ENCODE data around the gene C22orf31. TPM values are rescaled to one million over a fixed set of nuclear protein-coding genes. Genes with fewer than 3 reads are reported as not detected.

The C22orf31 gene
- total RNA-seq, 1 experiment from 2014 or later, result not detected

DNA sequence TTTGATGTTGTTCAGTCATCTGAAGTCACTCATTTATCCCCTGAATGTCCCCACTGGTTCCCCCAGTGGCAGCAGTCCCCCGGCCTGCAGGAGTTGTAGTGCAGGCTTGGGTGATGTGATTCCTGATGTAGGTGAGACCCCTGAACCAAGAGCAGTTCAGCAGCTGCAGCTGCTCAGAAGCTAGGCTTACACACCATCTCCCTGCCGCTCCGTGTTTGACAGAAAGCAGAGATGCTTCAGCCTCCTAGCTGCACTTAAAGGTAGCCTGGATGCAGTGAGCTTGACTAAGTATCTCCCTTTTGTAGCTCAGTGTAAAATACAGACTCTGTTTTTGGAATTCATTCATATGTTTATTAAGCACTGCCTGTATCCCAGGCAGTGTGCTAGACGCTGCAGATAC is 47.3 kb downstream of the C22orf31 start:
- CTCF ChIA-PET, result no interaction called here
- TF ChIP-seq, protein P1, sequence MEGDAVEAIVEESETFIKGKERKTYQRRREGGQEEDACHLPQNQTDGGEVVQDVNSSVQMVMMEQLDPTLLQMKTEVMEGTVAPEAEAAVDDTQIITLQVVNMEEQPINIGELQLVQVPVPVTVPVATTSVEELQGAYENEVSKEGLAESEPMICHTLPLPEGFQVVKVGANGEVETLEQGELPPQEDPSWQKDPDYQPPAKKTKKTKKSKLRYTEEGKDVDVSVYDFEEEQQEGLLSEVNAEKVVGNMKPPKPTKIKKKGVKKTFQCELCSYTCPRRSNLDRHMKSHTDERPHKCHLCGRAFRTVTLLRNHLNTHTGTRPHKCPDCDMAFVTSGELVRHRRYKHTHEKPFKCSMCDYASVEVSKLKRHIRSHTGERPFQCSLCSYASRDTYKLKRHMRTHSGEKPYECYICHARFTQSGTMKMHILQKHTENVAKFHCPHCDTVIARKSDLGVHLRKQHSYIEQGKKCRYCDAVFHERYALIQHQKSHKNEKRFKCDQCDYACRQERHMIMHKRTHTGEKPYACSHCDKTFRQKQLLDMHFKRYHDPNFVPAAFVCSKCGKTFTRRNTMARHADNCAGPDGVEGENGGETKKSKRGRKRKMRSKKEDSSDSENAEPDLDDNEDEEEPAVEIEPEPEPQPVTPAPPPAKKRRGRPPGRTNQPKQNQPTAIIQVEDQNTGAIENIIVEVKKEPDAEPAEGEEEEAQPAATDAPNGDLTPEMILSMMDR (conservative IDR thresholded peaks at IDR 0.05; ENCODE audit: low read depth, low read length), result no peak
- no peak for TF ChIP-seq EZH2 (IDR thresholded peaks at IDR 0.05; ENCODE audit: borderline replicate concordance, low read depth, low read length, poor library complexity, severe bottlenecking)

DNA sequence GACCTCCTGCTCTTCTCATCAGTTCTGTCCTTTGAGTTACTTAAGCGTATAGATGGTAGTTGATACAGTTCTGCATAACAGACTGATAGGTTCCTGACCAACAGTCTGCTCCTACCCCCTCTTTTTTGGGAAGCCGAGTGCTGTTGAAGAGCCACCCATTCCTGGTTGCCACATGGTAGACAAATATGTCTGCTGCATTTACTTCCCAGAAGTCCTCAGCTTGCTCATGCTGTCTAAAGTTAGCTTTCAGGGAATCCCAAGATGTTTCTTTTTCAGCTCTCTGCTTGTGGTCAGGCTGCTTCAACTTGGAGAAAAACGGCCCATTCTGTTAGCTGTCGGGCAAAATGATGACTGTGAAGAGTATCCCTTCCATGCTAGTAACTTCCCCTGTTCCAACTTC is 48.7 kb downstream of the C22orf31 start:
- no peak for TF ChIP-seq EZH2 (IDR thresholded peaks at IDR 0.05; ENCODE audit: borderline replicate concordance, low read depth, low read length, poor library complexity, severe bottlenecking)
- TF ChIP-seq, protein P1 (conservative IDR thresholded peaks at IDR 0.05; ENCODE audit: low read depth, low read length), result no peak
- DNase-seq (ENCODE audit: low spot score), result no peak
- H3K36me3 ChIP-seq (ENCODE audit: insufficient read depth, low read length, poor library complexity, severe bottlenecking), result no peaks in the 10 kb centered on the region
- no peak overlapping the region for H3K4me3 ChIP-seq (ENCODE audit: low read depth, low read length, poor library complexity, severe bottlenecking)
- POLR2A ChIA-PET (ENCODE audit: low non-redundant PET), result no interaction called here
- BruUV-seq (replicated peaks), result no TSS peak
- H3K4me1 ChIP-seq (ENCODE audit: insufficient read depth, low read length, poor library complexity, severe bottlenecking), result no peaks in the 10 kb centered on the region
- intact Hi-C loops (cut with micrococcal nuclease; ENCODE audit: unreplicated experiment), result no loop called here
- H3K27ac ChIP-seq (ENCODE audit: low read depth, low read length, poor library complexity, severe bottlenecking), result no peak overlapping the region
- CTCF ChIA-PET, result no interaction called here
- no peaks in the 10 kb centered on the region for H3K27me3 ChIP-seq (replicated peaks; ENCODE audit: insufficient read depth, low read depth, low read length, poor library complexity)
- H3K9me3 ChIP-seq (ENCODE audit: low read depth, low read length, poor library complexity, severe bottlenecking), result no peaks in the 10 kb centered on the region

More for the DNA sequence above, 47.3 kb downstream of the C22orf31 start:
- Histone ChIP-seq H3K36me3 (ENCODE audit: insufficient read depth, low read length, poor library complexity, severe bottlenecking) (no peaks in the 10 kb centered on the region), H3K4me1 (ENCODE audit: insufficient read depth, low read length, poor library complexity, severe bottlenecking) (no peaks in the 10 kb centered on the region), H3K27ac (ENCODE audit: low read depth, low read length, poor library complexity, severe bottlenecking) (no peak overlapping the region), H3K27me3 (replicated peaks; ENCODE audit: insufficient read depth, low read depth, low read length, poor library complexity) (no peaks in the 10 kb centered on the region), H3K9me3 (ENCODE audit: low read depth, low read length, poor library complexity, severe bottlenecking) (no peaks in the 10 kb centered on the region), H3K4me3 (ENCODE audit: low read depth, low read length, poor library complexity, severe bottlenecking) (no peak overlapping the region)
- intact Hi-C loops (cut with micrococcal nuclease; ENCODE audit: unreplicated experiment), result no loop called here
- no TSS peak for BruUV-seq (replicated peaks)
- no peak for DNase-seq (ENCODE audit: low spot score)
- POLR2A ChIA-PET (ENCODE audit: low non-redundant PET), result no interaction called here

DNA sequence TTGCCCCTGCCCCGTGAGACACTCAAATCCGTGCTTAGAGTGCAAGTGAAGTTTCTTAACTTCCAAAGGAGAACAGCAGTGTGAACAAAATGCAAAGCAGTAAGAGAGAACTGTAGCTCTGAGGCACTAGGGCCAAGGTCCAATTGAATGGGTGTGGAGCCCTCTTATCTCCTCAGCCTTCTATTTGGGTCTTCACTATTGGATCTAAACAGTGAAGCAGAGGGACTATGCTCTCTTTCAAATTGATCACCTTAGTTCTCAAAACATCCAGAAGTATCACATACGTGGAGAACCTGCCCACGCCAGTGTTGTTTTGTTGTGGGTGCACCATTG is 49.6 kb downstream of the C22orf31 start:
- BruUV-seq (replicated peaks), result no TSS peak
- intact Hi-C loops (cut with micrococcal nuclease; ENCODE audit: unreplicated experiment), result no loop called here
- Histone ChIP-seq H3K27me3 (replicated peaks; ENCODE audit: insufficient read depth, low read depth, low read length, poor library complexity) (no peaks in the 10 kb centered on the region), H3K9me3 (ENCODE audit: low read depth, low read length, poor library complexity, severe bottlenecking) (no peaks in the 10 kb centered on the region), H3K27ac (ENCODE audit: low read depth, low read length, poor library complexity, severe bottlenecking) (no peak overlapping the region), H3K4me1 (ENCODE audit: insufficient read depth, low read length, poor library complexity, severe bottlenecking) (no peaks in the 10 kb centered on the region), H3K36me3 (ENCODE audit: insufficient read depth, low read length, poor library complexity, severe bottlenecking) (no peaks in the 10 kb centered on the region), H3K4me3 (ENCODE audit: low read depth, low read length, poor library complexity, severe bottlenecking) (no peak overlapping the region)
- DNase-seq (ENCODE audit: low spot score), result no peak
- CTCF ChIA-PET, result interaction anchor here (0.5 kb wide), 1 partner anchor 223 kb away, joined by 3 read pairs; no protein-coding TSS in a partner anchor
- POLR2A ChIA-PET (ENCODE audit: low non-redundant PET), result no interaction called here
- TF ChIP-seq EZH2 (IDR thresholded peaks at IDR 0.05; ENCODE audit: borderline replicate concordance, low read depth, low read length, poor library complexity, severe bottlenecking), result no peak
